ENCODE measurements around the gene DPEP1. TPM values are rescaled to one million over a fixed set of nuclear protein-coding genes. Genes with fewer than 3 reads are reported as not detected.
A peak's percentile ranks its signal among the peaks of the same experiment; 100 is the strongest.

DPEP1 gene
- total RNA-seq, 3 donors from 2014 or later (not counting 1 experiment from before 2014, with no cell fraction given), result not detected

DNA sequence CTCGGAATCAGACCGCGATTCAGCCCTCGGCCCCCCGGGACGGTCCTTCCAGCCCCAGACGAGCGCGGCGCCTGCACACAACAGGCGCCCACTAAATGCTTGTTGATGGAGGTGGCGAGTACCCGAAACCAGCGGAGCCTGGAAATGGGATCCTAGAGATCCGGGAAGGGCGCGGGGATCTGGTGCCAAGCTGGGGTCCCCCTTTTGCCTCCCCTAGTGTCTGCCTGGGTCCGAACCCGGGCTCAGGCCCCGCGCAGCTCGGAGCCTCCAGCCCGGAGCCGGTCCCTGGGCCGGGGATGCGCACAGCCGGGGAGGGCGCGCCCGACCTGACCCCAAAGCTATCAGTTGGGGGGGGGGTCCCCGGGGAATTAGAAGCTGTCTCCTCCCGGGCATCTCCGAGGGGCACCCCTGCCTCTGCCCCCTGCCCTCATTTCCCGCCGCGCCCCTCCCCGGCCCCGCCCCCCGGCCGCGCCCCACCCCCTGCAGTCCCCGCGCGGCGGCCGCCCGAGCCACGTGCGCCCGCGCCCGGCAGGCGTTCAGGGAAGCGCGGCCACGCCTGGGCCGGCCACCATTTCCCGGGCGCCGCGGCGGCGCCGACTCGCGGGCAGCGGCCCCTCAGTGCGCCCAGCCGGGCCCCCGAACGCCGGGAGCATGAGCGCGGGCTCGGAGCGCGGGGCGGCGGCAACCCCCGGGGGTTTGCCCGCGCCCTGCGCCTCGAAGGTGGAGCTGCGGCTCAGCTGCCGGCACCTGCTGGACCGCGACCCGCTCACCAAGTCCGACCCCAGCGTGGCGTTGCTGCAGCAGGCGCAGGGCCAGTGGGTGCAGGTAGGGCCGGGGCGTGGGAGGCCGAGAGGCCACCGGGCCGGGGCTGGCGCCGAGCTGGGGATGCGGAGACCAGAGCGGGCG, 37.9 kb upstream of the DPEP1 start, which contains the start of gene CPNE7:
TSS of gene CPNE7 (plus strand) at position 512 of the 906 bp plus-strand sequence. CDS start at position 652, 140 bp downstream.
- 1% methylated on average over 103 of the region's 103 CpGs for WGBS (ENCODE audit: insufficient coverage)
- peaks cover 22 to 26% of the 10 kb centered on the region in 2 donors for H3K27me3 Mint-ChIP-seq (ENCODE audit: low read depth in 2 of 2)
- peak in 2 of 3 donors; percentile 48 to 53 for ATAC-seq
- peaks cover 21% of the 10 kb centered on the region for H3K4me1 ChIP-seq (ENCODE audit: control insufficient read depth, insufficient read depth, low read length)
- H3K4me3 Mint-ChIP-seq, result peak within 1 kb of the TSS; percentile 45
- DNase-seq, result peak in 1 of 2 donors; percentile 53
- H3K27me3 ChIP-seq (ENCODE audit: control insufficient read depth, insufficient read depth, low read length), result peaks cover 14% of the 10 kb centered on the region
- peak within 1 kb of the TSS; percentile 14 for H3K4me3 ChIP-seq (ENCODE audit: low read length)
- no peaks in the 10 kb centered on the region for H3K36me3 ChIP-seq (ENCODE audit: control insufficient read depth, insufficient read depth, low read length)
- H3K9me3 Mint-ChIP-seq, result no peaks in the 10 kb centered on the region
- no peak within 1 kb of the TSS for H3K27ac ChIP-seq (ENCODE audit: low read length)
- H3K4me1 Mint-ChIP-seq, result peaks cover 0 to 11% of the 10 kb centered on the region in 2 donors
- no peak within 1 kb of the TSS for H3K27ac Mint-ChIP-seq
- H3K36me3 Mint-ChIP-seq, result no peaks in the 10 kb centered on the region
- intact Hi-C loops (cut with micrococcal nuclease), result no loop called here
- TF ChIP-seq CTCF (IDR thresholded peaks at IDR 0.05), result no peak
- H3K9me3 ChIP-seq (ENCODE audit: control insufficient read depth, insufficient read depth, low read length), result peaks cover 4% of the 10 kb centered on the region

DNA sequence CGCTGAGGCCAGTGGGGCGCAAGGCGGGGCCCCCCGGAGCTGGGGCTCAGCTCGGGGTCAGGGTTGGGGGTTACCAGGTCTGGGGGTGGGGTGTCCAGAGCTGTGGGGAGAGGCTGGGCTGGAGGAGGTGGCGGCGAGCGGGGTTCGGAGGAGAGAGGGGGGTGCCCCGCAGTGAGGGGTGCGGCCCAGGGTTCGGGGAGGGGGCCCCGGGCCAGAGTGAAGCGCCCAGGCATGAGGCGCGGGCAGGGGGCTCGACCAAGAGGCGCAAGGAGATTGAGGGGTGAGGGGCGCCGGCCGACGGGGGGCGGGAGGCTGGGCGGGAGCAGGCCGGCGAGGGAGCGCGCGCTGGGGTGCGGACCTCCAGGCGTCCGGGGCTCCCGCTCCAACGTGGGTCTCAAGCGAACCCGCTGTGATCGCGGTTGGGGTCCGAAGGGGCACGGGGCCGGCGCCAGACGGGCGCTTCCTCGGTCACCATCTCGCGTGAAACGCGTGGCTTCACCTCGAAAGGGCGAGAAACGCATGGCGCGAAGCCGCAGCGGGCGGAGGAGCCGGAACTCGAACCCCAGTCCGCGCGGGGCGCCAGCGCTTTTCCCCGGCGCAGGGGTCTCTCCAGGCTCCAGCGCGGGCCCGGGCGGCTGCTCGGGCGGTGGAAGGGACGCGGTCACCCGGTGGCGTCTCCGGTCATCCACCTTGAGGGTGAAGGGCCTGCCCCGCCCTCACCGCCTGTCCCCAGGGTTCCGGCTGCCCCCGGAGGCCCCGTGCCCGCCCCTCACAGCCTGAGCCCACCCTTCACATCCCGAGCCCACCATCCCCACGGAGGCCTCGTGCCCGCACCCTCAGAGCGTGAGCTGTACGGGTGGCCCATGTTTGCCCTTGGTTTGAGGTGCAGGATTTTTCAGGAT, 37.0 kb upstream of the DPEP1 start:
- H3K4me3 ChIP-seq (ENCODE audit: low read length), result no peak overlapping the region
- Mint-ChIP-seq H3K9me3 (no peaks in the 10 kb centered on the region), H3K36me3 (no peaks in the 10 kb centered on the region), H3K4me3 (no peak overlapping the region), H3K27me3 (ENCODE audit: low read depth in 2 of 2) (peaks cover 22 to 26% of the 10 kb centered on the region in 2 donors), H3K27ac (no peak overlapping the region), H3K4me1 (peaks cover 0 to 9% of the 10 kb centered on the region in 2 donors)
- WGBS (ENCODE audit: insufficient coverage), result 51% methylated on average over 88 of the region's 89 CpGs
- peaks cover 21% of the 10 kb centered on the region for H3K4me1 ChIP-seq (ENCODE audit: control insufficient read depth, insufficient read depth, low read length)
- no peak overlapping the region for H3K27ac ChIP-seq (ENCODE audit: low read length)
- DNase-seq (no peak), ATAC-seq (no peak)
- intact Hi-C loops (cut with micrococcal nuclease), result no loop called here
- H3K36me3 ChIP-seq (ENCODE audit: control insufficient read depth, insufficient read depth, low read length), result no peaks in the 10 kb centered on the region
- TF ChIP-seq CTCF (IDR thresholded peaks at IDR 0.05), result no peak
- peaks cover 4% of the 10 kb centered on the region for H3K9me3 ChIP-seq (ENCODE audit: control insufficient read depth, insufficient read depth, low read length)
- peaks cover 14% of the 10 kb centered on the region for H3K27me3 ChIP-seq (ENCODE audit: control insufficient read depth, insufficient read depth, low read length)

DNA sequence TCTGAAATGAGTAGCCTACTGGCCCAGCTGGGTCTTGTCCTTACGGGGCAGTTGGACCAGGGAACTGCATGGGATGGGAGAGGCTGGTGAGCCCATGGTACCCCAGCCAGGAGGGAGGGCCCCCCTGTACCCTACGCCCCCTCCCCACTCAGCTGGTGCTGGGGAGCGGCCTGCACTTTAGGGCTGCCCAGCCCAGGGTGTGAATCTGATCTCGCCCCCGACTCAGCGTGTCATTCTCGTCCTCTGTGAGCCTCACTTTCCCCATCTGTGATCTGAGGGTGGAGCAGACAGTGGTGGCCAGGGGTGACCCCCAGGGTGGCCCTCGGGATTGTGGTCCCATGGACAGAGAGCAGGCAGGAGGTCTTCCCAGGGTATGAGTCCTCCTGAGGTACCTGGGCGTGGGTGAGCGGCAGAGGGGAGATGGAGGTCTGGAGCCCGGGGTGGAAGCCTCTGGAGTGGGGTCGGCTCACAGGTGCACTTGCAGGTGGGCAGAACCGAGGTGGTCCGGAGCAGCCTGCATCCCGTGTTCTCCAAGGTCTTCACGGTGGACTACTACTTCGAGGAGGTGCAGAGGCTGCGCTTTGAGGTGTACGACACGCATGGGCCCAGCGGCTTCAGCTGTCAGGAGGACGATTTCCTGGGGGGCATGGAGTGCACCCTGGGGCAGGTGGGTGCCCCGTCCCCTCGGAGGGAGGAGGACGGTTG, 36.2 kb upstream of the DPEP1 start:
- H3K27me3 Mint-ChIP-seq (ENCODE audit: low read depth in 2 of 2), result peaks cover 17 to 19% of the 10 kb centered on the region in 2 donors
- Histone ChIP-seq H3K27ac (ENCODE audit: low read length) (no peak overlapping the region), H3K4me1 (ENCODE audit: control insufficient read depth, insufficient read depth, low read length) (peaks cover 17% of the 10 kb centered on the region), H3K27me3 (ENCODE audit: control insufficient read depth, insufficient read depth, low read length) (peaks cover 14% of the 10 kb centered on the region), H3K9me3 (ENCODE audit: control insufficient read depth, insufficient read depth, low read length) (peaks cover 4% of the 10 kb centered on the region), H3K36me3 (ENCODE audit: control insufficient read depth, insufficient read depth, low read length) (no peaks in the 10 kb centered on the region), H3K4me3 (ENCODE audit: low read length) (no peak overlapping the region)
- H3K27ac Mint-ChIP-seq, result no peak overlapping the region
- intact Hi-C loops (cut with micrococcal nuclease), result no loop called here
- no peak overlapping the region for H3K4me3 Mint-ChIP-seq
- no peak for TF ChIP-seq CTCF (IDR thresholded peaks at IDR 0.05)
- H3K36me3 Mint-ChIP-seq, result no peaks in the 10 kb centered on the region
- peaks cover 0 to under 1% of the 10 kb centered on the region in 2 donors for H3K4me1 Mint-ChIP-seq
- ATAC-seq, result no peak
- 91% methylated on average over 24 of the region's 25 CpGs for WGBS (ENCODE audit: insufficient coverage)
- H3K9me3 Mint-ChIP-seq, result no peaks in the 10 kb centered on the region
- DNase-seq, result no peak
